HG02798 (cell line): Measurements from ENCODE around the gene PCDHB8.
"Not testable (repeated sequence)": the region's sequence is repeated elsewhere in the genome, so short reads cannot be mapped to it uniquely, and the experiment has no call there.

ENCODE experiments used
- ATAC-seq: cut with Tn5 transposase; IDR thresholded peaks from one replicate; pipeline ENCODE4 v1.9.1; 2021; ENCODE audit warnings: mild to moderate bottlenecking; ENCODE audit not compliant: unreplicated experiment, poor library complexity

The PCDHB8 gene

GRCh38 chr5:141177577-141178191, at the start of gene PCDHB8:
PCDHB8 (plus strand) TSS chr5:141177790; CDS start chr5:141178035, 245 bp downstream.
- not testable (repeated sequence) for ATAC-seq

GRCh38 chr5:141135030-141135717, 42.4 kb upstream of the PCDHB8 start, which contains the start of gene PCDHB5:
PCDHB5 (plus strand) TSS chr5:141135206; CDS start chr5:141135435, 229 bp downstream.
- no peak for ATAC-seq

- ATAC-seq: no peak
Observed at GRCh38 chr5:141135718-141136266, 41.8 kb upstream of the PCDHB8 start.

GRCh38 chr5:141137346-141137745, 40.2 kb upstream of the PCDHB8 start:
- not testable (repeated sequence) for ATAC-seq

GRCh38 chr5:141149812-141150211, 27.8 kb upstream of the PCDHB8 start, which contains the start of gene PCDHB6:
PCDHB6 (plus strand) TSS chr5:141150057; CDS start chr5:141150258, 201 bp downstream.
- ATAC-seq: no peak

GRCh38 chr5:141150224-141150992, 27.2 kb upstream of the PCDHB8 start:
- no peak for ATAC-seq

- ATAC-seq: no peak
Observed at GRCh38 chr5:141150993-141151325, 26.6 kb upstream of the PCDHB8 start.

GRCh38 chr5:141151632-141152031, 26.0 kb upstream of the PCDHB8 start:
- not testable (repeated sequence) for ATAC-seq

GRCh38 chr5:141152096-141152495, 25.5 kb upstream of the PCDHB8 start:
- ATAC-seq: not testable (repeated sequence)

GRCh38 chr5:141155540-141156374, 21.8 kb upstream of the PCDHB8 start:
- ATAC-seq: no peak

GRCh38 chr5:141157356-141157755, 20.2 kb upstream of the PCDHB8 start:
- ATAC-seq: not testable (repeated sequence)

- not testable (repeated sequence) for ATAC-seq
Observed at GRCh38 chr5:141157901-141158300, 19.7 kb upstream of the PCDHB8 start.

- ATAC-seq: no peak
Observed at GRCh38 chr5:141172381-141173204, 5.0 kb upstream of the PCDHB8 start, which contains the start of gene PCDHB7. PCDHB7 (plus strand) TSS chr5:141172644; CDS start chr5:141172836, 192 bp downstream.

- ATAC-seq: not testable (repeated sequence)
Observed at GRCh38 chr5:141174291-141175104, 3.1 kb upstream of the PCDHB8 start.

- no peak for ATAC-seq
Observed at GRCh38 chr5:141175933-141176332, 1.7 kb upstream of the PCDHB8 start.

GRCh38 chr5:141179371-141179770, 1.8 kb downstream of the PCDHB8 start:
- ATAC-seq: not testable (repeated sequence)

- ATAC-seq: not testable (repeated sequence)
Observed at GRCh38 chr5:141179876-141180275, 2.3 kb downstream of the PCDHB8 start.

- no peak for ATAC-seq
Observed at GRCh38 chr5:141180313-141180712, 2.7 kb downstream of the PCDHB8 start.
